HCT116 (cell line): Measurements from ENCODE around the gene WNK2.

Experiments
- EGR1 ChIP-seq: IDR thresholded peaks from 2 replicates; pipeline ENCODE4 v1.6.1; 2012; ENCODE audit warnings: low read depth
- EZH2phosphoT487 ChIP-seq: fragments of 200-600 bp; IDR thresholded peaks from 2 replicates; pipeline ENCODE4 v1.6.1; 2018; ENCODE audit warnings: antibody characterized with exemption, borderline replicate concordance
- MAX ChIP-seq: IDR thresholded peaks from 2 replicates; pipeline ENCODE4 v1.6.1; 2012
- POLR2A ChIP-seq: IDR thresholded peaks from 2 replicates; pipeline ENCODE4 v1.7.0; 2011; ENCODE audit warnings: borderline replicate concordance; ENCODE audit not compliant: insufficient read depth, insufficient read length; ENCODE audit errors: extremely low read depth
- RAD21 ChIP-seq: IDR thresholded peaks from 2 replicates; pipeline ENCODE4 v1.6.1; 2012; ENCODE audit warnings: low read depth, mild to moderate bottlenecking
- SRF ChIP-seq: IDR thresholded peaks from 2 replicates; pipeline ENCODE4 v1.6.1; 2012; ENCODE audit warnings: low read depth
- TF ChIP-seq, protein P1 (sequence below), 3 experiments: fragments of 200-600 bp in 1 of 3; sonication (generic) in 1 of 3; IDR thresholded peaks in 2 of 3; conservative IDR thresholded peaks in 1 of 3; 2 replicates each; pipeline ENCODE4 v1.5.1; 2012 to 2017; ENCODE audit warnings: low read depth in 2 of 3, low read length in 2 of 3, antibody characterized with exemption in 1 of 3, borderline replicate concordance in 1 of 3, control low read depth in 1 of 3, mild to moderate bottlenecking in 1 of 3, mixed read lengths in 1 of 3, mixed run types in 1 of 3, moderate library complexity in 1 of 3; ENCODE audit not compliant: insufficient read depth in 1 of 3

GRCh38 chr9:93194221-93194625 lies 10.3 kb downstream of the WNK2 start:
- TF ChIP-seq POLR2A (no peak), MAX (no peak), EGR1 (no peak), EZH2phosphoT487 (no peak), SRF (no peak), RAD21 (no peak)
- TF ChIP-seq, protein P1, sequence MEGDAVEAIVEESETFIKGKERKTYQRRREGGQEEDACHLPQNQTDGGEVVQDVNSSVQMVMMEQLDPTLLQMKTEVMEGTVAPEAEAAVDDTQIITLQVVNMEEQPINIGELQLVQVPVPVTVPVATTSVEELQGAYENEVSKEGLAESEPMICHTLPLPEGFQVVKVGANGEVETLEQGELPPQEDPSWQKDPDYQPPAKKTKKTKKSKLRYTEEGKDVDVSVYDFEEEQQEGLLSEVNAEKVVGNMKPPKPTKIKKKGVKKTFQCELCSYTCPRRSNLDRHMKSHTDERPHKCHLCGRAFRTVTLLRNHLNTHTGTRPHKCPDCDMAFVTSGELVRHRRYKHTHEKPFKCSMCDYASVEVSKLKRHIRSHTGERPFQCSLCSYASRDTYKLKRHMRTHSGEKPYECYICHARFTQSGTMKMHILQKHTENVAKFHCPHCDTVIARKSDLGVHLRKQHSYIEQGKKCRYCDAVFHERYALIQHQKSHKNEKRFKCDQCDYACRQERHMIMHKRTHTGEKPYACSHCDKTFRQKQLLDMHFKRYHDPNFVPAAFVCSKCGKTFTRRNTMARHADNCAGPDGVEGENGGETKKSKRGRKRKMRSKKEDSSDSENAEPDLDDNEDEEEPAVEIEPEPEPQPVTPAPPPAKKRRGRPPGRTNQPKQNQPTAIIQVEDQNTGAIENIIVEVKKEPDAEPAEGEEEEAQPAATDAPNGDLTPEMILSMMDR (IDR thresholded peaks at IDR 0.05 in 2 of 3, conservative IDR thresholded peaks at IDR 0.05 in 1 of 3; ENCODE audit: borderline replicate concordance in 1 of 3, insufficient read depth in 1 of 3, low read depth in 2 of 3, low read length in 2 of 3) = no peak
